NCI-H2029 (cell line): ENCODE data around the gene CMSS1.

Source experiments
- DNase-seq: peaks from one replicate; lab custom pipeline; 2025; lab: John Stamatoyannopoulos, UW

The CMSS1 gene

GRCh38 chr3:99875581-99875928 is 57.9 kb downstream of the CMSS1 start:
- DNase-seq: no peak

DNA sequence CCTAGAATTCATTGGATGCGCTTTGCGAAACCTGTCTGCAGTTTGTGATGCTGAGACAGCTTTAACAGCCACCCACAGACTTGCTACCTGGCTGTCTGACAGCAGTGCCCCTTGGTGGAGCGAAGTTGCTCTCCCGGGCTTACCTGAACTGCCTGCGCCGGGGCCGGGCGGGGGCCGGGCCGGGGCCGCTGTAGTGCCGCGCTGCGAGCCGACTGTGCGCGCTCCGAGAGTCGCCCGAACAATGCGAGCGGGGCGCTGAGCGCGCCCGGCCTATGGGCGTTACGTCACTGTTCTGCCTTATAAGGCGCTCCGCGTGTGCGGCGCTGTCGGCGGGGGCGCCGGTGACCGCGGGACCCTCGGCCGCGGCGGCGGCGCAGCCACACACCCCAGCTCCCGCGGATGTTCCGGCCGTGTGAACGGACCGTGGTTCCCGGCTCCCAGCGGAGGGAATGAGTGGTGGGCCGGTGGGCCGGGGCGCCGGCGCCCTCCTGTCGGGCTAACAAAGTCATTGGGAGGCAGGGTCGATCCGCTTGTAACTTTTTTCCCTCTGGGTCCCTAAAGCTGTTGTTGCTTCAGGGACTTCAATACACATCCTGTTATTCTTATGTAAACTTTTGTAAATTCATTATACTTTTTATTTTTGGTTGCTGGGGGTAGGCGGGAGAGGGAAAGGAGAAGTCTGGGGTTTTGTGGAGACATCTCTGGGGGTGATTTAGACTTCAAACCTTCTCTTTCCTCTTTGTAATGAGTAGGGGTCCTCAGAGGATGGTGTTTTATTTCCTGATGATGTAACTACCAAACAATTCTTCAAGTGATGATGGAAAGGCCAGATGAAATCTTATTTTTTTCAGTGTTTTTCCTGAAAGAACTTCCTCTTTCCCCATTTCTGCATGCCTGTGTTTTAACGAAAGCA is 58.5 kb downstream of the CMSS1 start:
- DNase-seq: peak; percentile 47

DNA sequence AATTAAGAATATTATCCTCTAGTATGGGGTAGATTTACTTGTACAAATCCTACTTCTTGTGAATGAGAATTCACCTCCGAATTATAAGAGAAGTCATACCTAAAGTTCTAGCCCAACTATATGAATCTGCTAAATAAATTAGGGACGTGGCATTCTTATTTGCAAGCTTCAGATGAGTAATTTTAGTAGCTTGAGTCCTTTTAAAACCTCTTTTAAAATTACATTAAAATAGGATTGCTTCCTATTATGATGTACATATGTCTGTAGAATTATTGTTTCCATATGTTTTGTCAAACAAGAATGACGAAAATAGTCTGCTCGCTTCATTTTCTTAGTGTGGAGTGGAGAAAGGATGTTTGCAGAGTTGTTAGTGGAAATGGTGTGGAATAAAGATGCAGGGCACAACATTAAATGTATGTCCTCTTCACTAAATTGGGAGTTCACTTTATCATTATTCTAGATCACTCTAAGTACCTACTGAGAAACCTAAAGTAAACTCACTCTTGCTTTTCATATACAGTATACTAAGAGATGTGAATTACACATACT is 59.4 kb downstream of the CMSS1 start:
- no peak for DNase-seq

- DNase-seq: no peak
Measured at GRCh38 chr3:99878005-99878404, 60.3 kb downstream of the CMSS1 start.

DNA sequence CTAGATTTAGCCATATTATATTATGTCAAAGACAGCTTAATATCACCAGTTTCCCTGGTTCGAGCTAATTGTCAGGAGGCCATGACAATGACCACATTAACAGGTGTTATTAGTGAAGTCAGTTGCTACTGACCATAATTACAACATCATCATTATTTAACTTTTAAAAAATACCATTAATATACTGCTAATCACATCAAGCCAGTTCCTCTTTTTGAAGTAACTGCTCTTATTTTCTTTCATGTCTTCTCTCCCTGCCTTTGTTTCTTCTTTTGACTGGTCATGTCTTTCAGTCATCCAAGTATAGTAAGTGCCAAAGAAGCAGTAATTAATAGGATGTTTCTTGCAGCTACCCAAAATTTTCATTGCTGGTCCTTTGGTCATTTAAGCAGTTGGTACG is 61.6 kb downstream of the CMSS1 start:
- no peak for DNase-seq

DNA sequence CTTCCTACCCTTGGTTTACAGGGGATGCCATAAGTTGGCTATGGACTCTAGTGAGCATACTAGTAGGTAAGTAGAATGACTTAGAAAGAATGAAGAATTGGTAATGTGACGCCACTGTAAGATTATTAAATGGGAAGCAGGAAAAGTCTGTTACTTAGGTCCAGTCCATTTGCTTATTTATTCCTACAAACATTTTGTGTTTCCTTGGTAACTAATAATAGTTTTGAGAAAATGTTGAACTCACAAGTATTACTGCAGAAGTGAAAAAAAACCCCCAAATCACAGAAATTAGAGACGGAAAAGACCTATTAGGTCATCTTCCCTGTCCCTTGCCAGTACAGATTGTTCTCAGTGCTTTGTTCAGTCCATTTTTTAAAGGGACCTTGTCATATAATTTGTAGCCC is 63.5 kb downstream of the CMSS1 start:
- DNase-seq: no peak

DNA sequence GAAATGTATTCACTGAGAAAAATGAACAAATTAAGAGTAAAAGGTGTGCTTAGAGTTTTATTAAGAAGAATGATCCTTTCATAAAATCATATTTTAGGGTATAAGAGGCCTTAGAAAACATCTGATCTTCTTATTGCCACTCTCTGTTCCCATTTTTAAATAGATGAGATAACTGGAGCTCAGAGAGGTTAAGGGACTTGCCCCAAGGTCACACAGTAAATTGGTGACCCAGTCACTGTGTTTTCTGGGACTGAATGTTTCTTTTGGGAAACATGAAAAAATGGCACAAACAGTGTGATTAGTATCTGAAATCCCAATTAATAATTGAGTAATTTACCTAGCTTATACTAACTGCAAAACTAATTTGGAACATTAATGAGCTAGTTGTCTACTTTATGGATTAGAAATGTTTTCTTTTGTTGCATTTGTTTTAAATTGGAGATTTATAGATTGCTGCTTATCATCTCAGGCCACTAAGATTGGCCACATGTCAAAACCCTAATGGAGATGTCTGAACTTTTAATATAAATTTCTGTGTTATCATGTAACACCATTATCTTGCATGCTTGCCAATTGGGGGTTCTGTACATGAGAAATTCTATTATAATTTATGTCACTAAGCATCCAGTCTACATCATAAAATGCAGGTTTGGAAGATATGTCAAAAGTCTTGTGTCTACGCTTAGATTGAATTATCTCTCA is 64.9 kb downstream of the CMSS1 start:
- DNase-seq: no peak

- DNase-seq: no peak
Measured at GRCh38 chr3:99883138-99883461, 65.4 kb downstream of the CMSS1 start.

- DNase-seq: no peak
Measured at GRCh38 chr3:99883693-99884092, 66.0 kb downstream of the CMSS1 start.

- DNase-seq: no peak
Measured at GRCh38 chr3:99884484-99884883, 66.8 kb downstream of the CMSS1 start.

GRCh38 chr3:99885085-99885484 is 67.4 kb downstream of the CMSS1 start:
- DNase-seq: no peak

DNA sequence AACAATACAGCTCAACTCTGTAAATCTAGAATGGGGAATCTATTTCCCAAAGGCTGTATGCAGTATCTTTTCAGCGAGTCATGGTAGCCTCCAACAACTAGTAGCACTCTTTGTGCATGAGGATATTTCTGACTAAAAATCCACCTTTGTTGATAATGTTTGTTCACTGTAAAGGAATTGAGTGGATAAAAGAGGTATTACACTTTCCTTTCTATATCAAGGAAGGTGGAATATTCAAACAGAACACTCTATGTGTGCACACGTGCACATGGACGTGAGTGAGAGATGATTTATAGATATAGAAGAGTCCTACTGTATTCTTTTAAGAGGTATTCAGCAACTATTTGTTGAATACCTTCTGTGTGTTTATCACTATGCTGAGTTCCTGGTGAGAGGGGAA is 68.2 kb downstream of the CMSS1 start:
- no peak for DNase-seq

- DNase-seq: no peak
Measured at GRCh38 chr3:99891610-99892285, 74.1 kb downstream of the CMSS1 start.

- no peak for DNase-seq
Measured at GRCh38 chr3:99892332-99892731, 74.7 kb downstream of the CMSS1 start.

DNA sequence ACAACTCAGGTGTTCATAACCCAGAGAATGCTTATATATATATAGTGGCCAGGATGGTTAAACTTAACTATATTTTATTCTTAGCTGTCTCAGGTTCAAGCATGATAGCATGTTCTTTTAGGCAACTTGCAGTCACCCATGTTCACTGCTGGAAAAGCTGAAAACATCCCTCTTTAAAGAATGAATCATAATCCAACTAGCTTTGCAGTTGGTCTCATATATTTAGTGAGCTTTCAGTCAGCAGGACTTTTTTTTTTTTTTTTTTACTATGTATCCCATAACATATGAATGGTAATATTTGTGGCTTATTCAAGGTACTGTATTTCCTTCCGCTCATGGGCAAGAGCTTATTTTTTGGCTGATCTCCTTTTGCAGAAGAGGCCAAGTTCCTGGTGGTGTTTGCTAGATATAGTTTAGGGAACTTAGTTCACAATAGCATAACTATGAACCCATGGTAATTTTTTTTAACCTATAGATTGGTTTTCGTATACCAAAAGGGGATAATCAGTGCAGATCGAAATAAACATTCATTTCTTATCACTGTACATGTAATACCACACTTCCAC is 77.6 kb downstream of the CMSS1 start:
- DNase-seq: no peak

- DNase-seq: no peak
Measured at GRCh38 chr3:99895703-99896441, 78.2 kb downstream of the CMSS1 start.

DNA sequence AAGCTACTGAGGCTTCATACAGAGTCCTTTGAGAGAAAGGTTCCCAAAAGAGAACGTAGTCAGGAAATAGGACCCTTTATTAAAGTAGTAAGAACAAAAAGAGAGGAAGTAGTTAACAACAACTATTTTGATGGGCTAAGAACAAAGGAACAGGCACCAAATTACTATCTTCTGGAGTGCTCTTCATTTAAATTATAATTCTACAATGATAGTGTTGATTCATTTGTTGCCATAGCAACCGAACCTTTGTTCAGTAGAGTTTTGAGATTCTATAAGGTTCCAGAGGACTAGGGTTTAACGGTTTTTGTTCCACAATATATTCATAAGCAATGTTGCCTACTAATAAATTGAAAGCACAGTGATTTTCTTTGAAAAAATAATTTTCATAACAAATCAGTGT is 78.8 kb downstream of the CMSS1 start:
- DNase-seq: no peak

DNA sequence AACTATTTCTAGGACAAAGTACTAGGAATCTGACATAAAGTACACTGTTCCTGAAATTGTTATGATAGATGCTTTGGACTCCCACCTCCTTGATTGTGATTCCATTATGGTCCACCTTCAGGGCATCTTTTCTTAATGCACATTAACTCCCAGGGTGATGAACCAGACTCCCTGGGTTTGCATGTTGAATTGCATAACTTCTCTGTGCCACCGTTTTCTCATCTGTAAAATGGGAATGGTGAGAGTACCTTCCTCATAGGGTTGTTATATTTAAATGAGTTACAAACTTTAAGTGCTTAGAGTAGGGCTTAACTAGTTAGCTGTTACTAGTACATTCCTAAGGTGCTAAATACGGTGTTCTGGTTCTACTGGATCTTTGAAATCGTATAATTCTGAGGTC is 81.9 kb downstream of the CMSS1 start:
- DNase-seq: no peak

DNA sequence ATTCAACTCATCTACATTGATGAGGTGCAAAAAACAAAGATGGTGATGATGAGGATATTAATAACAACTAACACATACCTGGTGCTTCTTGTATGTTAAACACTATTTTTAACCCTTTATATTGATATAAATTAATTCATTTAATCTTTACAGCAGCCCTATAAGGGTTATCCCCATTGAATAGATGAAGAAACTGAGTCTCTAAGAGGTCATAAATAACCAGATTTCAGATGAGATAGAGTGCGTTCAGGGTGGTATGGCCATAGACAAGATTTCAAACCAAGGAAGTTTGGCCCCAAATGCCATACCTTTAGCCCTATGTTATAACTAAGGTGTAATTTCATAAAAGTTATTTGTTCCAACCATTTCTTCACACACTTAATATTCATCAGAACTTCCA is 82.6 kb downstream of the CMSS1 start:
- DNase-seq: no peak

DNA sequence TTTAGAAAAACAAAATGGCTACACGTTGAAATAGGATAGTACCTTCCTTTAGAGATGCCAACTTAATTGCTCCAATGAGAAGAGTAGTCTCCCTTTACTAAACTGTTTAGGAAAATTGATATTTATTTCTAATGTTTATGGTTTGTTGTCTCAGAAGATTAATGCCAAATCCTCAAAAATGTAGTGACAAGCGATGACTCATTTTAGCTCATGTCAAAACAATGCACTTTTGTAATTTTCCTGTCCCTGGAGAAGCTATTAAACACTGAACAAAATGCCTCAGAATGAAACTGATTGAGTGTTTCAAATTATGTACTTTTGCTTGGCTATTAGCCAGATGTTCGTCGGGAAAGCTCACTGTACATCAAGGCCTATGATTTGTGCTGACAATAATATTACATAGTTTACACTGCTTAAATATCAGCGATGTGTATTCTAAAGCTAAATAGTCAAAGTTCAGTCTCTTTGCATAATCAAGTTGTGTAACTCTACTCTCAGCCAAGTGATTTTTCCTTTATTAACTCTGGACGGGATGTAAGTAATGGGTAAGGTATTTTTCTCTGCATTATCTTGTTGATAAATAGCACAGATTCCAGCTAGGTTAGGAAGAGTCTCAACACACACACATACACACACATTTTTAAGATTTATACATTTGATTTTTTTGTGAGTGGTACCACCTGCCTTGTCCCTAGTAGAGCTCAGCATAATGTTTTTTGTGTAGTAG is 83.7 kb downstream of the CMSS1 start:
- no peak for DNase-seq

- no peak for DNase-seq
Measured at GRCh38 chr3:99902091-99902490, 84.4 kb downstream of the CMSS1 start.
